ENCODE data around the gene DUSP7. TPM values are rescaled to one million over a fixed set of nuclear protein-coding genes. Genes with fewer than 3 reads are reported as not detected.

Gene DUSP7
- total RNA-seq, 1 experiment from 2014 or later: 18.8 TPM

- TF ChIP-seq SP1 (CRISPR knock-in tag; conservative IDR thresholded peaks at IDR 0.05): no peak
- no peak for TF ChIP-seq RORB (CRISPR knock-in tag; IDR thresholded peaks at IDR 0.05)
- no peak for TF ChIP-seq ATF3 (CRISPR knock-in tag; conservative IDR thresholded peaks at IDR 0.05)
- TF ChIP-seq AR (CRISPR knock-in tag; IDR thresholded peaks at IDR 0.05): no peak
- TF ChIP-seq PREB (CRISPR knock-in tag; IDR thresholded peaks at IDR 0.05; ENCODE audit: borderline replicate concordance): no peak
- no peak for TF ChIP-seq ZNF263 (CRISPR knock-in tag; IDR thresholded peaks at IDR 0.05; ENCODE audit: low read depth)
Observed at GRCh38 chr3:52091586-52092270, 35.4 kb upstream of the DUSP7 start (continued).

- Mint-ChIP-seq H3K27me3 (ENCODE audit: low read depth) (no peaks in the 10 kb centered on the region), H3K4me3 (no peak overlapping the region), H3K36me3 (peaks cover 14% of the 10 kb centered on the region; the same call in 1 of the 2 replicates), H3K27ac (peak overlapping the region; percentile 91; the same call in 1 of the 2 replicates), H3K9me3 (no peaks in the 10 kb centered on the region), H3K4me1 (no peaks in the 10 kb centered on the region)
- ChIA-PET CTCF (interaction anchor here (0.8 to 3.2 kb wide), 8 partner anchors 9 to 150 kb away, joined by 3 to 18 read pairs (median 6); partner anchors contain the start of genes DUSP7 and RRP9), POLR2A (no interaction called here)
- ATAC-seq (peak; percentile 69), DNase-seq (ENCODE audit: low spot score) (no peak)
- TF ChIP-seq STAT6 (CRISPR knock-in tag; conservative IDR thresholded peaks at IDR 0.05; ENCODE audit: low read depth) (no peak), USF2 (CRISPR knock-in tag; IDR thresholded peaks at IDR 0.05) (peak; percentile 43; the same call in 1 of the 2 replicates)
Observed at GRCh38 chr3:52090933-52091468, 34.6 kb upstream of the DUSP7 start.

- CTCF ChIA-PET: interaction anchor here (0.8 to 3.2 kb wide), 6 partner anchors 10 to 149 kb away, joined by 3 to 18 read pairs (median 6); partner anchors contain the start of genes DUSP7 and RRP9
- Mint-ChIP-seq H3K4me1 (no peaks in the 10 kb centered on the region), H3K36me3 (peaks cover 8% of the 10 kb centered on the region; the same call in 1 of the 2 replicates), H3K27me3 (ENCODE audit: low read depth) (no peaks in the 10 kb centered on the region), H3K9me3 (no peaks in the 10 kb centered on the region), H3K4me3 (no peak overlapping the region), H3K27ac (no peak overlapping the region; the same call in 1 of the 2 replicates)
- DNase-seq (ENCODE audit: low spot score) (no peak), ATAC-seq (no peak)
- POLR2A ChIA-PET: no interaction called here
- TF ChIP-seq FOXJ3 (CRISPR knock-in tag; IDR thresholded peaks at IDR 0.05; ENCODE audit: borderline replicate concordance) (no peak), USF1 (CRISPR knock-in tag; IDR thresholded peaks at IDR 0.05) (no peak), NR3C1 (CRISPR knock-in tag; conservative IDR thresholded peaks at IDR 0.05; ENCODE audit: low read depth) (no peak), USF2 (CRISPR knock-in tag; IDR thresholded peaks at IDR 0.05) (no peak), ZNF416 (CRISPR knock-in tag; IDR thresholded peaks at IDR 0.05) (no peak), GABPB1 (CRISPR knock-in tag; IDR thresholded peaks at IDR 0.05) (no peak), FOXK1 (CRISPR knock-in tag; IDR thresholded peaks at IDR 0.05) (no peak), E2F1 (CRISPR knock-in tag; IDR thresholded peaks at IDR 0.05) (no peak), TP53 (CRISPR knock-in tag; IDR thresholded peaks at IDR 0.05) (no peak), ZNF423 (CRISPR knock-in tag; IDR thresholded peaks at IDR 0.05) (no peak), ZNF671 (CRISPR knock-in tag; IDR thresholded peaks at IDR 0.05) (no peak)
Observed at GRCh38 chr3:52090131-52090932, 34.0 kb upstream of the DUSP7 start.

Measured in WTC11 (cell line).